ENCODE results near the gene SERINC3.

SERINC3 gene

DNA sequence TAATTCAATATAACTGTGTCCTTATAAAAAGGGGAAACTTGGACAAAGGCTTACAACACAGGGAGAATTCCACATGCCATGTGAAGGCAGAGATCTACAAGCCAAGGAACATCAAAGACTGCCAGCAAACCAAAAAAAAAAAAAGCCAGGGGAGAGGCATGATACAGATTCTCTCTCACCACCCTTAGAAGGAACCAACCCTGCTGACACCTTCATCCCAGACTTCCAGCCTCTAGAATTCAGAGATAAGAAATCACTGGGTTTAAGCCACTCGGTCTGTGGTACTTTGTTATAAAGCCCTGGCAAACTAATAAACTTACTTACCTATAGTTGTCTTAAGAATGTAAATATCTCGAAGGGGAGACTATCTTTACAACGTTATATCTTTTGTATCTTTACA is 4.4 kb downstream of the SERINC3 start:
- no peak for DNase-seq (ENCODE audit: extremely low spot score)
- ChIA-PET CTCF (no interaction called here), POLR2A (no interaction called here)
- no peak for TF ChIP-seq CTCF (IDR thresholded peaks at IDR 0.05; ENCODE audit: control extremely low read depth, extremely low read depth, low read depth, missing control alignments)

DNA sequence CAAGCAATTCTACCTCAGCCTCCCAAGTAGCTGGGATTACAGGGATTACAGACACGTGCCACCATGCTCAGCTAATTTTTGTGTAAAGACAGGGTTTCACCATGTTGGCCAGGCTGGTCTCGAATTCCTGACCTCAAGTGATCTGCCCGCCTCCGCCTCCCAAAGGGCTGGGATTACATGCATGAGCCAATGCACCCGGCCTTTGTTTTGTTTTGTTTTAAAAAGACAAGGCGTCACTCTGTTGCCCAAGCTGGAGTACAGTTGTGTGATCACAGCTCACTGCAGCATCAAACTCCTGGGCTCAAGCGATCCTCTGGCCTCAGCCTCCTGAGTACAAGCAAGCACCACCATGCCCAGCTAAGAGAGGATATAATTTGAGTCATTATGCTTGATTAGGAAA is 5.4 kb downstream of the SERINC3 start:
- CTCF ChIA-PET, result no interaction called here
- no peak for TF ChIP-seq CTCF (IDR thresholded peaks at IDR 0.05; ENCODE audit: control extremely low read depth, extremely low read depth, low read depth, missing control alignments)
- DNase-seq (ENCODE audit: extremely low spot score), result no peak
- POLR2A ChIA-PET, result no interaction called here

GRCh38 chr20:44513871-44514270 is 8.0 kb downstream of the SERINC3 start:
- POLR2A ChIA-PET, result no interaction called here
- DNase-seq (ENCODE audit: extremely low spot score), result no peak
- CTCF ChIA-PET, result interaction anchor here (1.1 kb wide), 1 partner anchor 122 kb away, joined by 3 read pairs; no protein-coding TSS in a partner anchor
- TF ChIP-seq CTCF (IDR thresholded peaks at IDR 0.05; ENCODE audit: control extremely low read depth, extremely low read depth, low read depth, missing control alignments), result no peak

- CTCF ChIA-PET, result interaction anchor here (1.1 to 2.6 kb wide), 4 partner anchors 9 to 101 kb away, joined by 4 to 9 read pairs (median 6); partner anchors contain the start of gene SERINC3
- POLR2A ChIA-PET, result no interaction called here
- DNase-seq (ENCODE audit: extremely low spot score), result no peak
- no peak for TF ChIP-seq CTCF (IDR thresholded peaks at IDR 0.05; ENCODE audit: control extremely low read depth, extremely low read depth, low read depth, missing control alignments)
Observed at GRCh38 chr20:44509762-44510161, 12.1 kb downstream of the SERINC3 start.

DNA sequence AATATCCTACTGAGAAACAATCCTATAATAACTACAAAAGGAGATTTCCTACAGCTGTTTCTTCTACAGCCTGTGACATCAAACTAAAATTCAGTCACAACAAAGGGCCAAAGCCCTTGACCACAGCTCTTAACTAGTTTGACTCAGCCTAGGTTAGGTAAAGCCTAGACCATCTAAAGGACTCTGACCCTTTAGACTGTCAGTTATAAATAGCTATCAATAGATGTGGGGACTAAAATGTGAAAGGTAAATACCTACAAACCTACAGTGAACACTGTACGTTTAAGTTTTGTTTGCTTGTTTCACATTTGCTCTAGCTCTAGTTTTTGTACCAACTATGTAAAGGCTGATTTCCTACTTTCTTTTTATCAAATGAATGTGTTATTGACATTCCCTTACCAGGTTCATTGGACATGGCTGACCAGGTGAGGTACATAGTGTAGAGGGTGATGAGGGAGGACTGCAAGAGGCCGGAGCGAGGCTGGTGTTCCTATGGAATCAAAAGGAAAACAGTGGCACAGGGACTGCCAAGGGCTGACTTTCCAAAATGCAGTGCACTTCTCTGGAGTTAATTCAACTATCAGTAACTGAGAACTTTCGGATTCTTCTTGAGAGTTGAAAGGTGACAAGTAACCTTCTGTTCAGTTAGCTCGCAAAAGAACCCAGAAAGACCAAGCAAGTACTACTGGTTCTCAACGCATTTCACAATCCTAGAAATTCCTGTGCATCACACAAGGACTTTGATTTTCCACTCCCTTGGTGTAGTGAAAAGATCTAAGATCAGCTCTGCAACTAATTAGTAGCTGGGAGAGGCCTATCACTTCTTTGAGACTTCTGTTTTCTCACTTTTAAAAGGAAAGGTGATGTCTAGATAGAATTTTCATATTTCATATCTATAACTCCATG is 17.2 kb downstream of the SERINC3 start:
- no peak for DNase-seq (ENCODE audit: extremely low spot score)
- ChIA-PET POLR2A (interaction anchor here (0.5 kb wide), 1 partner anchor 1063 kb away, joined by 4 read pairs; no protein-coding TSS in a partner anchor), CTCF (interaction anchor here (1.3 to 1.9 kb wide), 2 partner anchors 17 to 106 kb away, joined by 4 to 7 read pairs; partner anchors contain the start of gene SERINC3)
- TF ChIP-seq CTCF (IDR thresholded peaks at IDR 0.05; ENCODE audit: control extremely low read depth, extremely low read depth, low read depth, missing control alignments), result no peak

DNA sequence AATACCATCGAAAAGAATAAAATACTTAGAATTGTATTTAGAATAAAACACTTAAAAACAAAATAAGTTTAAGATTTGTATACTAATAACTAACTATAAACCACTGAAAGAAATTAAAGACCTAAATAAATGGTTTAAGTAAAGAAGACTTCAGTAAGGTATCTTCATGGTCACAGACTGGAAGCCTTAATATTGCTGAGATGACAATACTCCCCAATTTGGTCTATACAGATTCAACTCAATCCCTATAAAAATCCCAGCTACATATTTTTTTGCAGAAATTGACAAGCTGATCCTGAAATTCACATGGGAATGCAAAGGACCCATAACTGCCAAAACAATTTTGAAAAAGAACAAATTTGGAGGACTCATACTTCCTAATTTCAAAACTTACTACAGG is 18.9 kb downstream of the SERINC3 start:
- ChIA-PET POLR2A (interaction anchor here (0.6 kb wide), 1 partner anchor 181 kb away, joined by 3 read pairs; no protein-coding TSS in a partner anchor), CTCF (interaction anchor here (0.8 to 1.4 kb wide), 4 partner anchors 9 to 107 kb away, joined by 3 to 4 read pairs (median 3); no protein-coding TSS in a partner anchor)
- DNase-seq (ENCODE audit: extremely low spot score), result no peak
- no peak for TF ChIP-seq CTCF (IDR thresholded peaks at IDR 0.05; ENCODE audit: control extremely low read depth, extremely low read depth, low read depth, missing control alignments)
